LNCaP clone FGC (cell line): ENCODE measurements around the gene ZNF25.
"Not testable (repeated sequence)": the region's sequence is repeated elsewhere in the genome, so short reads cannot be mapped to it uniquely, and the experiment has no call there.

Experiments used
- DNase-seq: peaks from one replicate; pipeline ENCODE4 v3.0.0-alpha.2; 2011; ENCODE audit warnings: low read depth
- H3K4me3 ChIP-seq: 2 replicates; pipeline ENCODE4 v1.5.1; 2011; ENCODE audit warnings: mild to moderate bottlenecking, low read depth, low read length, control low read depth
- TF ChIP-seq, protein P1 (sequence below): IDR thresholded peaks from 2 replicates; pipeline ENCODE4 v1.5.1; 2012; ENCODE audit warnings: mild to moderate bottlenecking; ENCODE audit not compliant: control insufficient read depth, insufficient read depth; ENCODE audit errors: extremely low read depth

ZNF25 gene

DNA sequence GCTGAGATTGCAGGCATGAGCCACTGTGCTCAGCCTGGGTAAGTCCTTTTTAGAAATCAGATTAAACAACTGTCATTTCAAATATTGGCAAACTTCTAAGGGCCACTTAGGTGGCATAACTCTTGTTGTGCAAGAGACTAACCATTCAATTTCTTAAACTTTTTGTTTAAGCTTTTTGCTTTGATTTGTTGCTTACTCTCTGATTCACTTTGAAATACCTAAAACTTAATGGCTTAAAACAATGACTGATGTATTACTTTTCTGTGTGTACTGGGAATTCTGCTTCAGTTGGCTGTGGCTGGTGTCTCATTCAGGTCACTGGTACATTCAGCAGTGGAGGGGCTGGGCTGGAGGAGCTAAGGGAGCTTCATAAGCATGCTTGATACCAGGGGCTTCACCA is 28.9 kb downstream of the ZNF25 start:
- DNase-seq, result no peak
- no peak overlapping the region for H3K4me3 ChIP-seq
- TF ChIP-seq, protein P1, sequence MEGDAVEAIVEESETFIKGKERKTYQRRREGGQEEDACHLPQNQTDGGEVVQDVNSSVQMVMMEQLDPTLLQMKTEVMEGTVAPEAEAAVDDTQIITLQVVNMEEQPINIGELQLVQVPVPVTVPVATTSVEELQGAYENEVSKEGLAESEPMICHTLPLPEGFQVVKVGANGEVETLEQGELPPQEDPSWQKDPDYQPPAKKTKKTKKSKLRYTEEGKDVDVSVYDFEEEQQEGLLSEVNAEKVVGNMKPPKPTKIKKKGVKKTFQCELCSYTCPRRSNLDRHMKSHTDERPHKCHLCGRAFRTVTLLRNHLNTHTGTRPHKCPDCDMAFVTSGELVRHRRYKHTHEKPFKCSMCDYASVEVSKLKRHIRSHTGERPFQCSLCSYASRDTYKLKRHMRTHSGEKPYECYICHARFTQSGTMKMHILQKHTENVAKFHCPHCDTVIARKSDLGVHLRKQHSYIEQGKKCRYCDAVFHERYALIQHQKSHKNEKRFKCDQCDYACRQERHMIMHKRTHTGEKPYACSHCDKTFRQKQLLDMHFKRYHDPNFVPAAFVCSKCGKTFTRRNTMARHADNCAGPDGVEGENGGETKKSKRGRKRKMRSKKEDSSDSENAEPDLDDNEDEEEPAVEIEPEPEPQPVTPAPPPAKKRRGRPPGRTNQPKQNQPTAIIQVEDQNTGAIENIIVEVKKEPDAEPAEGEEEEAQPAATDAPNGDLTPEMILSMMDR, result no peak

DNA sequence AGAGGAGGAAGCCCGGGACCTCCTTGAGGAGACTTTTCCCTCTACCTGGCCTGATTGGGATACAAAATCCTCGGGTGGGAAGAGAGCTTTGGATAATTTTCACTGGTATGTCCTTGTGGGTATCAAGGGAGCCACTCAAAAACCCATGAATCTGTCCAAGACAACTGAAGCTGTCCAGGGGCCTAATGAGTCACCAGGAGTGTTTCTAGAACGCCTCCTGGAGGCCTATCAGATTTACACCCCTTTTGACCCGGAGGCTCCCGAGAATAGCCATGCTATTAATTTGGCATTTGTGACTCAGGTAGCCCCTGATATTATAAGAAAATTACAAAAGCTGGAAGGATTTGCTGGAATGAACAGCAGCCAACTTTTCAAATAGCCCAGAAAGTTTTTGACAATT is 38.6 kb downstream of the ZNF25 start:
- H3K4me3 ChIP-seq, result no peak overlapping the region
- no peak for DNase-seq
- TF ChIP-seq, protein P1, result no peak

GRCh38 chr10:37934791-37935190 is 41.7 kb downstream of the ZNF25 start:
- no peak overlapping the region for H3K4me3 ChIP-seq
- DNase-seq, result no peak
- TF ChIP-seq, protein P1, result no peak

GRCh38 chr10:37930423-37930822 is 46.0 kb downstream of the ZNF25 start:
- TF ChIP-seq, protein P1, result no peak
- H3K4me3 ChIP-seq, result no peak overlapping the region
- DNase-seq, result no peak

GRCh38 chr10:37908165-37908564 is 68.3 kb downstream of the ZNF25 start:
- not testable (repeated sequence) for DNase-seq, H3K4me3 ChIP-seq

DNA sequence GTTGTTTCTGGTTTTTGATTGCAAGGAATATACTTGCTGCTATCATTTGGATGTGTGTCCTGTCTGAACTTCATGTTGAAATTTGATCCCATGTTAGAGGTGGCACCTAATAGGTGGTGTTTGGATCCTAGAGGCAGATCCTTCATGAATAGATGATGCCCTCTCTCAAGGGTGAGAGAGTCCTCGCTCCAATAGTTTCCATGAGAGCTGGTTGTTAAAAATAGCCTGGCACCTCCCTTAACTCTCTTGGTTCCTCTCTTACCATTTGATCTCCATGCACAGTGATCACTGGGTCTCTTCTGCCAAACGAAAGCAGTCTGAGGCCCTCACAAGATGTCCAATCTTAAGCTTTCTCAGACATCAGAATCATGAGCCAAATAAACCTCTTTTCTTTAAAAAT is 70.1 kb downstream of the ZNF25 start:
- no peak overlapping the region for H3K4me3 ChIP-seq
- TF ChIP-seq, protein P1, result no peak
- DNase-seq, result no peak
